ENCODE measurements around the gene ZMAT3.

DNA sequence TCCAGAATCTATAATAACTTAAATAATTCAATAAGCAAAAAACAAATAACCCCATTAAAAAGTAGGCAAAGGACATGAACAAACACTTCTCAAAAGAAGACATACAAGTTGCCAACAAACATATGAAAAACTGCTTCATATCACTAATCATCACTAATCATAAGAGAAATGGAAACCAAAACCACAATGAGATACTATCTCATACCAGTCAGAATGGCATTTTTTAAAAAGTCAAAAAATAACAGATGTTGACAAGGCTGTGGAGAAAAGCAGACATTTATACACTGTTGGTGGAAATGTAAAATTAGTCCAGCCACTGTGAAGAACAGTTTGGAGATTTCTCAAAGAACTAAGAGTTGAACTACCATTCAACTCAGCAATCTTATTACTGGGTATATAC lies 19.5 kb upstream of the ZMAT3 start:
- TF ChIP-seq ZNF274 (IDR thresholded peaks at IDR 0.05; ENCODE audit: low read depth, low read length): no peak
- no peak for TF ChIP-seq YY1 (IDR thresholded peaks at IDR 0.05; ENCODE audit: insufficient read depth, insufficient read length)
- TF ChIP-seq SUZ12 (IDR thresholded peaks at IDR 0.05; ENCODE audit: extremely low read depth, insufficient read depth, insufficient read length): no peak

Data from NT2/D1 (cell line).